ENCODE data around the gene TTC12.

- TF ChIP-seq, protein P1, sequence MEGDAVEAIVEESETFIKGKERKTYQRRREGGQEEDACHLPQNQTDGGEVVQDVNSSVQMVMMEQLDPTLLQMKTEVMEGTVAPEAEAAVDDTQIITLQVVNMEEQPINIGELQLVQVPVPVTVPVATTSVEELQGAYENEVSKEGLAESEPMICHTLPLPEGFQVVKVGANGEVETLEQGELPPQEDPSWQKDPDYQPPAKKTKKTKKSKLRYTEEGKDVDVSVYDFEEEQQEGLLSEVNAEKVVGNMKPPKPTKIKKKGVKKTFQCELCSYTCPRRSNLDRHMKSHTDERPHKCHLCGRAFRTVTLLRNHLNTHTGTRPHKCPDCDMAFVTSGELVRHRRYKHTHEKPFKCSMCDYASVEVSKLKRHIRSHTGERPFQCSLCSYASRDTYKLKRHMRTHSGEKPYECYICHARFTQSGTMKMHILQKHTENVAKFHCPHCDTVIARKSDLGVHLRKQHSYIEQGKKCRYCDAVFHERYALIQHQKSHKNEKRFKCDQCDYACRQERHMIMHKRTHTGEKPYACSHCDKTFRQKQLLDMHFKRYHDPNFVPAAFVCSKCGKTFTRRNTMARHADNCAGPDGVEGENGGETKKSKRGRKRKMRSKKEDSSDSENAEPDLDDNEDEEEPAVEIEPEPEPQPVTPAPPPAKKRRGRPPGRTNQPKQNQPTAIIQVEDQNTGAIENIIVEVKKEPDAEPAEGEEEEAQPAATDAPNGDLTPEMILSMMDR (IDR thresholded peaks at IDR 0.05): no peak
- TF ChIP-seq POLR2AphosphoS5 (IDR thresholded peaks at IDR 0.05): no peak
- no peak for TF ChIP-seq POLR2A (IDR thresholded peaks at IDR 0.05)
- no peak for TF ChIP-seq EP300 (IDR thresholded peaks at IDR 0.05)
Observed at GRCh38 chr11:113394919-113395318, 80.5 kb downstream of the TTC12 start.
